HG02870 (cell line): ENCODE data around the gene BRAT1.

Experiments used
- ATAC-seq: cut with Tn5 transposase; IDR thresholded peaks from one replicate; pipeline ENCODE4 v1.9.1; 2021; ENCODE audit warnings: mild to moderate bottlenecking, moderate library complexity; ENCODE audit not compliant: unreplicated experiment

Gene BRAT1

GRCh38 chr7:2514473-2515423, 40.6 kb downstream of the BRAT1 start:
- no peak for ATAC-seq

GRCh38 chr7:2513702-2514101, 41.6 kb downstream of the BRAT1 start:
- no peak for ATAC-seq

GRCh38 chr7:2512713-2513112, 42.6 kb downstream of the BRAT1 start:
- ATAC-seq: no peak

- no peak for ATAC-seq
Observed at GRCh38 chr7:2512179-2512661, 43.1 kb downstream of the BRAT1 start.

- no peak for ATAC-seq
Observed at GRCh38 chr7:2511769-2512168, 43.6 kb downstream of the BRAT1 start.

GRCh38 chr7:2510909-2511768, 44.2 kb downstream of the BRAT1 start:
- ATAC-seq: no peak

GRCh38 chr7:2510130-2510776, 45.1 kb downstream of the BRAT1 start:
- ATAC-seq: no peak

GRCh38 chr7:2509298-2509906, 45.9 kb downstream of the BRAT1 start:
- no peak for ATAC-seq

- no peak for ATAC-seq
Observed at GRCh38 chr7:2508327-2509215, 46.8 kb downstream of the BRAT1 start.

- no peak for ATAC-seq
Observed at GRCh38 chr7:2507917-2508306, 47.4 kb downstream of the BRAT1 start.

- no peak for ATAC-seq
Observed at GRCh38 chr7:2507208-2507916, 48.0 kb downstream of the BRAT1 start.

GRCh38 chr7:2505401-2505800, 49.9 kb downstream of the BRAT1 start:
- no peak for ATAC-seq

- no peak for ATAC-seq
Observed at GRCh38 chr7:2504889-2505375, 50.4 kb downstream of the BRAT1 start.

- ATAC-seq: no peak
Observed at GRCh38 chr7:2504128-2504888, 51.0 kb downstream of the BRAT1 start.

- ATAC-seq: no peak
Observed at GRCh38 chr7:2503056-2503941, 52.0 kb downstream of the BRAT1 start.

GRCh38 chr7:2502647-2502966, 52.7 kb downstream of the BRAT1 start:
- ATAC-seq: no peak

- ATAC-seq: no peak
Observed at GRCh38 chr7:2501947-2502646, 53.2 kb downstream of the BRAT1 start.
